Pons (tissue), 1 donor: ENCODE measurements around the gene SFTPD.
"Not testable (repeated sequence)": the region's sequence is repeated elsewhere in the genome, so short reads cannot be mapped to it uniquely, and the experiment has no call there.

Source experiments
- DNase-seq: peaks from one replicate; pipeline ENCODE4 v3.0.0-alpha.2; 2016; ENCODE audit warnings: low spot score

The SFTPD gene

DNA sequence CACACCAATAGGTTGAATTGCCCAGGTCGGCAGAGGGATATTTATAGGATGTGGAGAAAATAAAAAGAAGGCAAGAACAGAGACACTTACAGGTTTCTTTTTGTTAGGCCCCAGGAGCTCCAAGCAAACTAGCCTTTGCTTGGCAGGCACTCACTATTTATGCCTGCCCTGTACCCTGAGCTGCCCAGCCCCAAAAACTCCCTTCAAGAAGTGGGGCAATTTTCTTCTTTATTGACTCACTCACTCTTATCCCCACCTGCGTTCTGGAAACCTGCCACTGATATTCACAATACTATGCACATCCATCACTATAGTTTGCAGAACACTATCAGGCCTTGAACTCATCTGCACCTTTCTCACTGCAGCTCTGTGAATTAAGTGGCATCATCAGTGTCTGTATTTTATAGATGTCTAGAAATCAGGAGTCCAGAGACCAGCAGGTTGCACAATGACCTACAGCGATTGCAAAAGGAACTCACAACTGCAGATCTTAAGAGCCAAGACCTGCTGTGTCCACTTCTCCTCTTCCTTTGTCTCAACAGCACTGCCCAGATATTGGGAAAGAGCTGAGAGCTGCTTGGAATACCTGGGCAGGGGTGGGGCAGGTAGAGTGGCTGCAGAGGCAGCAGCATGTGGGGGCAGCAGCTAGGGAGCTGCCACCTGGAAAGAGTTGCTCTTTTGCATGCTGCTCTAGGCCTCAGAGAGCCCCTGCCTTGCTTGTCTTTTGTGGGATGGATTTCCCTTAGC is at the start of gene SFTPD:
Gene SFTPD, minus strand, starts transcription at position 130 of the 747 bp plus-strand sequence. CDS start 2,446 bp downstream, outside the sequence.
- no peak for DNase-seq

DNA sequence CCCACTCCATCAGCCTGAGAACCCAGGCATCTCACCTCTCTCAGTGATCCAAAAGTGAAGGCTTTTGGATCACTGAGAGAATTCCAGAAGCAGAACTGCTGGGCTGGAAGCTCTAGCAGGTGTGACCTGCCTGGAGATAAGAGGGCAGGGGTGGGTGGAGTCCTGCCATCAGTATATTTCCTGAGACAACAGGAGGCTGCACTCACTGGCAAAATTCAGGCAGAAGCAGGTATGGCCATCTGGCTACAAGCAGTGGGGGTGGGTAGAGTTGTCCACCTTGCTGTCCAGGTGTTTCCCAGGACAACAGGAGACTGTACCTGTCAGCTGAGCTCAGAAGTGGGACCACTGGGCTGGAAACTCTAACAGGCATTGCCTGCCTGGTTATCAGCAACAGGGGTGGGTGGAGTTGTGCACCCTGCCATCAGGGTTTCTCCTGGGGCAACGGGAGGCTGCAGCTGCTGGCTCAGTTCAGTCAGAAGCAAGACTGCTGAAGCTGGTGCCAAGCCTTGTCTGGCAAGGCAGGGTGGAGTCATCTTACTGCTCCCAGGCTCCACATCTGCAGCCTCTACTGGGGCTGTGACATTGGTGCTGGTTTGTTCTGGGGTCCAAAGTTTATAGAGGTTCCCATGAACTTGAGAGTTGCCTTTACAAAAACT is 47.2 kb upstream of the SFTPD start:
- DNase-seq, result no peak

DNA sequence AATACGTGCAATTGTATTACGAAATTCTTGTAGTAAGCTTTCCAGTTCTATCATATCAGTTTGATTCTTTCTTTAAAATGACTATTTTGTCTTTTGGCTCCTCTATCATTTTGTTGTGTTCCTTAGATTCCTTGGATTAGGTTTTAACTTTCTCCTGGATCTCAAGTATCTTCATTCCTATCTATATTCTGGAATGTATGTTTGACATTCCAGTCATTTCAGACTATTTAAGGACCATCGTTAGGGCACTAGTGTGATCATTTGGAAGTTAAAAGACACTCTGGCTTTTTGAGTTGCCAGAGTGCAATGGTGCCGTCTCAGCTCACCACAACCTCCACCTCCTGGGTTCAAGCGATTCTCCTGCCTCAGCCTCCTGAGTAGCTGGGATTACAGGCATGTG is 45.7 kb upstream of the SFTPD start:
- no peak for DNase-seq

DNA sequence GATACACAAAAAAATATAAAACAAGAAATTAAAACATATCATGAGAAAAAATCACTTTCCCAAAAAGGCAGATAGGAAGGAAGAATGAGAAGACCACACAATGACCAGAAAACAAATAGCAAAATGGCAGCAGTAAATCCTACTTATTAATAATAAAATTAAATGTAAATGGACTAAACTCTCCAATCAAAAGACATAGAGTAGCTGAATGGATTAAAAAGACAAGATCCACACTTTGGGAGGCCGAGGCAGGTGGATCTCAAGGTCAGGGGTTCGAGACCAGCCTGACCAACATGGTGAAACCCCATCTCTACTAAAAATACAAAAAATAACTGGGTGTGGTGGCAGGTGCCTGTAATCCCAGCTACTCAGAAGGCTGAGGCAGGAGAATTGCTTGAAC is 39.3 kb upstream of the SFTPD start:
- not testable (repeated sequence) for DNase-seq

DNA sequence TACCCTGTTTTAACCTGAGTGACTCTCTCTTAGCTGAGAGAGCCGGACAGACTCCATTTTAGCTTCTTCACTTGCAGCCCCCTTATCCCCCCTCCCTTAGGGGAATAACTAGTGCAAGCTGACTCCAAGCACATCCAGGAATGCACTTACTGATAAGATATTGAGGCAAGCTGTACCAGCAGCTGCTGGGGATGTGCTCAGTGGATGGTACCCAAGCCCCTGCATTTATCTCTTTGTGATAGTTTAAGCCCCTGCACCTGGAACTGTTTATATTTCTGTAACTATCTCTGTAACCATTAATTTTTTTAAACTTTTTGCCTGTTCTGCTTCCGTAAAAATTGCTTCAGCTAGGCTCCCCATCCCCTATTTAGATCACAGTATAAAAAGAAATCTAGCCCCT is 37.8 kb upstream of the SFTPD start:
- DNase-seq, result not testable (repeated sequence)

DNA sequence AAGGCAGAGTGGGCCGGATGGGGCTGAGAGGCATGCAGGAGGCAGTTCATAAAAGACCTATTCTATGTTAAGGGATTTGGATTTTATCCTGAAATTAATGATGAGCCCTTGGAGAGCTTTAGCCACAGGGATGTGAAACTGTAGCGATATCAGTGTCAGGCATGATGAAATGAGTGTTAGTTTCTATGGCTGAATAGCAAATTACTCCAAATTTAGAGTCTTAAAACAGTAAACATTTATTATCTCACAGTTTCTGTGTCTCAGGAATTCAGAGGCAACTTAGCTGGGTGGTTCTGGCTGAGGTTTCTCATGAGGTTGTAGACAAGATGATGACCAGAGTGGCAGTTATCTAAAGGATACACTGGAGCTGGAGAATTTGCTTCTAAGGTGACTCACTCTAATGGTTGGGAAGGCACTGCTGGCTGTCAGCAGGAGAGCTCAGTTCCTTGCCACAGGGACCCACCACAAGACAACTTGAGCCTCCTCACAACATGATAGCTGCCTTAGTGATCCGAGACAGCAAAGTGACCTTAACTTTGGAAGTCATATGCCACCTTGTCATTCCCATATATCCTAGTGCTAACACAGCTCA is 36.7 kb upstream of the SFTPD start:
- no peak for DNase-seq

DNA sequence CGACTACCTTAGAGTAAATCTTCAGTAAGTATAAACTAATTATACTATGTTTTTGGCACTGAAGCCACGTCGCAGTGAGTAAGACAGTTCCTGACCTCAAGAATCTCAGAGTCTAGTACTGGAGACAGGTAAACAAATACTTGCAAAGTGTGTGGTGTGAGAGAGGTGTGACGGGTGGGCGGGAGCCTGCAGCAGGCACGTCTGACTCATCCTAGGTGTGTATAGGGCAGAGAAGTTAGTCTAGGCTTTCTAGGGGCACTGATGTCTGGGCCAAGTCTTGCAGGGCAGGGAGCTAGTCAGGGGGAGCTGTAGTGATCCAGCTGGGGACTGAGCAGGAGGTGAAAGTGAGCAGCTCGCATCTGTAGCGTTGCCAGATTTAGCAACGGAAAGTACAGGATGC is 35.9 kb upstream of the SFTPD start:
- no peak for DNase-seq

DNA sequence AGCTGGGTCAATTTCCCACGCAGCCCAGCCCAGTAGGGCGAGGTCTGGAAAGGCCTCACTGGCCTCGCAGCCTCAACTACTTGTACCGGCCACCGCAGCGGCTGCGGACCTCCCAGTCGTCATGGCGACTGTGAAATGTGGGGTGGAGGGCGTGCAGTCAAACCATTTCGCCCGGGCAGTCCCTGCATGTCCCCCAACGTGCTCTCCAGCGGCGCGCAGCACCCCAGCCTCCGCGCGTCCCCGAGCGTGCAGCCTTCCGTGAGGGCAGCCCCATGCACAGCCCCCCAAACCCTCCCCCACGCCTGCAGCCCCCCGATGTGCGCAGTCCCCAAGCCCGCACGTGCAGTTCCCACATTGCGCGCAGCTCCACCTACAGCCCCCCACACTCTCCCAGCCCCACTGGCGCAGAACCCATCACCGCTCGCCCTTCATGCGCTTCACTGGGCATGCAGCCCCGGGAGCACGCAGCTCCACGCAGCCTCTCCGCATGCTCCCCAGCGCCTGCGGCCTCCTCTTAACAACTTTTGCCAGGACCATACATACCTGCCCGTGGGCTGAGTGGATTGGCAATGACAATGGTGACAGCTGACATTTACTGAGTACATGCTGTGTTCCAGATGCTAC is 34.5 kb upstream of the SFTPD start:
- no peak for DNase-seq

DNA sequence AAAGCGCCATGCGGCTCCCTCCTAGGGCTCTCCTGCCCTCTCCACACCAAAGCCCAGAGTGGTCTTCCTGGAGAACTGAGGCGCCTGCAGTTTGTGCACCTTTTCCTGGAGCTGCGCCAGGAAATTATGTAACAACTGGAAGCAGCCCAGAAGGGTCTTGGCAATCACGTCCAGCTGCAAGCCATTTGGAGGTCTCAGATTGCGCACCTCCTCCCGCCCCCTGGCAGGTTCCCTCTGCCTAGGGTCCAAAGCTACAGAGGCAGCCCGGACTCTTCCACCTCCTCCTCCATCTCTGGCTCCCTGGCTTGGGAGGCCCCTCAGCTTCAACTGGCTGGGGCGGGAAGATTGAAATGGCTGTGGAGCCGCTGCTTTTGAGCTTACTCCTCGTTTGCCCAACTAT is 34.0 kb upstream of the SFTPD start:
- no peak for DNase-seq

DNA sequence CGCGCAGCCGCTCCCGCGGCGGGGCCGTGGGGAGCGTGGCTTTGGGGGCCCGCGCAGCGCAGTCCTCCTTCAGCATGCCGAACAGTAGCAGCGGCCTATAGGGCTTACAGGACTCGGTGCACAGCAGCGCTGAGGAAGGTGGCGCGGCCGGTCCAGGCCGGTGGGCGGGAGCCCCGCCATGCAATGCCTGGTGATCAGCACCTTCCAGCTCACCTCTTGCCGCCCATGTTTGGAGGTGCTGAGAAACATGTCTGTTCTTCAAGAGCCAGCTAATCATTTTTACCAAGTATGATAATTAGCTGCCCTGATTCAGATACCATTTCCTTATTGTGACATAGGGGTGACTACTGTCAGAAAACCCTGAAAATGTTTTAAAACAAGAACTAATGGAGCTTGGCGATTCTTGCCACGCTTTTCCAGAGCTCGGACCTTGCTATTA is 33.5 kb upstream of the SFTPD start:
- DNase-seq, result no peak

DNA sequence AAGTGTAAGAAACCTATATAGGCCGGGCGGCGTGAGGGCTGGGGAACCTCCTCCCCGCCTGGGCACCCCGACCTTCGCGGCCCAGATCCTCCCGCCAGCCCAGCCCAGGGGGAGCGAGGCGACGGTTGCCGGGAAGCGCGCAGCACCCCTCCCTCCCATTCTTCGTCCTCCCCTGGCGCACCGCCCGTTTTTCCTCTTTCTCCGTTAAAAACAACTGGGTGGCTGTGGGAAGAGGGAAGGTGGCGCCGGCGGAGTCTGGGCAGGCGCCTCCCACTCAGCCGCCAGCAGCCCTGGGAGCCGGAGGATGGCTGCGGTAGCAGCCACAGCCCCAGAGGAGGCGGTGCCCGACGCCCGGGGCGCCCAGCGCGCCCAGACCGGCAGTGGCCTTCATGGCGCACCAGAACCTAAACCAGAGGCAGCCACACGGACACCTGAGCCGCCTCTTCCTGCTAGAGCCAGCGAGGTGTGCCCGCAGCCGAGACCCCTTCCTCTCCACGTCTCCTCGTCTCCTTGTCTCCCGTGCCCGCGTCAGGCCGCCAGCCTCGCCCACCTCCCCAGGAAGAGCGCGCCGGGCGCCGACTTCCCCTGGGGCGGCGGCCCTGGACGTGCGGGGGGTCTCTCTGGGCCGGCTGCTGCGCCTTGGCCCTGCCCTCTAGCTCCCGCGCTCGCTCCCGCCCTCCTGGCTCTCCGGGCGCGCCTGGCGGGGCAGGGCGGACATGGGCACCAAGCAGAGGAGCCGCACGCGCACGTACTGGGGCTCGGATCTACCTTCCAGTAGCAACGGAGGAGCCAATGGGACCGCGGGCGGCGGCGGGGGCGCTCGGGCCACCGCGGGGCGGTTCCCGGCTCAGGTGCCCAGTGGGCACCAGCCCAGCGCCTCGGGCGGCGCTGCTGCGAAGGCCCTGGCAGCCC is 32.8 kb upstream of the SFTPD start:
- DNase-seq, result peak; percentile 11

DNA sequence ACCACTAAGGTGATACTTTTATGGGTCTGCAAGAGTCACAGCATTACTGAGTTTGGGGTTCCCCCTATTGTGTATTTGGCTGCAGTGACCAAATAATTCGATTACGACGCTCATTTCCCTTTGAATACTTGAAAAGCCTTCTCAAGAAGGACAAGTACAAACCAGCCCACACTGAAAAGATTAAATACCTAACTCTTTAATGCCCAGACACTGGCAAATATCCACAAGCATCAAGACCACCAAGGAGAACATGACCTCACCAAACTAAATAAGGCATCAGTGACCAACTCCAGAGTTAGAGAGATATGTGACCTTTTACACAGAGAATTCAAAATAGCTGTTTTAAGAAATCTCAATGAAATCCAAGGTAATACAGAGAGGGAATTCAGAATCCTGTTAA is 31.8 kb upstream of the SFTPD start:
- DNase-seq, result no peak

DNA sequence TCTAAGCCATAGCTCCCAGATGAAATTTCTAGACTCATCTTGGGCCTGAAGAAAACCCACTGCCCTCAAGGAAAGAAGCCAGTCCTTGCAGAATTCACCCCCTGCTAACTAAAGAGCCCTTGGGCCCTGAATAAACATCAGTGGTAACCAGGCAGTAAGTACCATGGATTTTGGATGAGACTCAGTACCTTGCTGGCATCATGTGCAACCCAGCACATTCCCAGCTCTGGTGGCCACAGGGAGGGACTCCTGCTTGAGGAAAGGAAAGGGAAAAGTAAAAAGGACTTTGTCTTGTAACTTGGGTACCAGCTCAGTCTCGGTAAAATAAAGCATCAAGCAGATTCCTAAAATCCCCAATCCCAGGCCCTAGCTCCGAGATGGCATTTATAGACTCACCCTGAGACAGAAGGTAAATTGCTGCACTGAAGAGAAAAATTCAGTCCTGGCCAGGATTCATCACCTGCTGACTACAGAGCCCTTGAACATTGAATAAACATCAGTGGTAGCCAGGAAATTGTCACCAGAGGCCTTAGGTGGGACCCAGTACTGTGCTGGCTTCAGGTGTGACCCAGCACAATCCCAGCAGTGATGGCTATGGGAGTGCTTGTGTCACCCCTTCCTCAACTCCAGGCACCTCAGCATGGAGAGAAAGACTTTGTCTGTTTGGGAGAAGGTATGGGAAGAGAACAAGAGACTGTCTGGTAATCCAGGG is 31.2 kb upstream of the SFTPD start:
- no peak for DNase-seq

DNA sequence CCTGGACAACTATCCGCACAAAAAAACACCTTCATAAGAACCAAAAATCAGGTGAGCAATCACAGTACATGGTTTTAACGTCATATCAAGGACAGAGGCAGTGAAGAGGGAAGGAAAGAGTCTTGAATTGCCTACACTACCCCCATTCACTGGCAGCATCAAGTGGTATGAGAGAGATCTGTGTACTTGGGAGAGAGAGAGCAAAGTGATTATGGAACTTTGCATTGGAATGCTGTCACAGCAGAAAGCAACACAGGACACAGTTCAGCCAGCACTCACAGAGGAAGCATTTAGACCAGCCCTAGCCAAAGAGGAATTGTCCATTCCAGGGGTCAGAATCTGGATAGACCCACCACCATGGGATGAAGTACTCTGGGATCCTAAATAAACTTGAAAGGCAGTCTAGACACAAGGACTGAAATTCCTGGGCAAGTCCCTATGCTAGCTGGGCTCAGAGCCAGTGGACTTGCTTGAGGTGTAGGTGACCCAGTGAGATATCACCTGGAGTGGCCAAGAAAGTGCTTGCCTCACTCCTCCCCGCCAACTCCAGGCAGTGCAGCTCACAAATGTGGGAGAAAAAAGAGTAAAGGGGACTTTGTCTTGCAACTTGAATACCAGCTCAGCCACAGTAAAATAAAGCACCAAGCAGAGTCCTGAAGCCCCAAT is 30.5 kb upstream of the SFTPD start:
- DNase-seq, result no peak

DNA sequence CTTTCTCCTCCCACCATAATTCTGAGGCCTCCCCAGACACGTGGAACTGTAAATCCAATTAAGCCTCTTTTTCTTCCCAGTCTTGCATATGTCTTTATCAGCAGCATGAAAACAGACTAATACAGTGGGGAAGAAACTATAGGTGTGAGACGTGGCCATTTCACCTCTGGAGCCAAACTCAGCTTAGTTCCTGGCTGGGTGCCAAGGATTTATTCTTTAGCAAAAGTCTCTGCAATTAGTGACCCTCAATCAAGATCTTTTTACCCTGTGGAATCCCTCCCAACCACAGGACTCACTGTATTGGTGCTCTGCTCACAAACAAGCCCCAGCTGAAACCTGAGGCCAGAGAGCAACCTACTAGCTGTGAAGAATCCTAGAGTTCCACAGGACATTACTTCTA is 28.1 kb upstream of the SFTPD start:
- no peak for DNase-seq

DNA sequence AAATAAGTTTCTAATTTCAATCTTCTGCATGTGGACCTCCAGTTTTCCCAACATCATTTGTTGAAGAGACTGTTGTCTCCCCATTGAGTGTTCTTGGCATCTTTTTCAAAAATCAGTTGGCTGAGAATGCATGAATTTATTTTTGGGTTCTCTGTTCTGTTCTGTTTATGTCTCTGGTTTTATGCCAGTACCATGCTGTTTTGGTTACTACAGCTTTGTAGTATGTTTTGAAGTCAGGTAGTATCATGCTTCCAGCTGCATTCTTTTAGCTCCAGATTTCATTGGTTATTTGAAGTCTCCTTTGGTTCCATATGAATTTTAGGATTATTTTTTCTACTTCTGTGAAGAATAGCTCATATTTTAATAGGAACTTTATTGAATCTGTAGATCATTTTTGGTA is 21.2 kb upstream of the SFTPD start:
- DNase-seq, result no peak

DNA sequence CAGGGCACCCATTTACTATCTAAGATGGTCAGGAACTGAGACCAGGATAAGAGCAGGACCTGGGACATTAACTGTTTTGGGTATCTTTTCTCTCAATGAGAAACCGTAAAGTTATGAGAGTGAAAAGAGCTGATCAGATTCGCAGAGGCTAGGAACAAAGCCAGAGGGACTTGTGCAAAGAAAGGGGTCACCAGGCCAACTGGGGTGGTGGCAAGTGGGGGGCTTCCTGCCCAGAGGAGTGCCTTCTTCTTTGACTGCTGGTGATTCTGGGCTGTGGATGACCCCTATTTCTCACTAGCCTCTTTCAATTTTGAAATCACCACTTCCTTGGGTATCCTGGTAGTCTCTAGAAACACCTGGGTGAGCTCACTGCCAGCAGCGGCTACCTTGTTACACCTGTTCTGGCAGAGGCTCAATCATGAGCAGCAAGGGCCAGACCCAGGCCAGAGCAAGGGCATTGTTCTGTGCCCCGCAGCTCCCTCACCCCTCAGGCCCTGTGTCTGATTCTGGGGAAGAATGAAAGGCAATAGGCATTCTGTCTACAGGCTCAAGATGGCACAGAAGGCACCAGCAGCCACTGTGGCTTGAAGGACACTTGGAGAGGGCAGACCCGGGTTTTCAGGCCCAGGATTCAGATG is 999 bp downstream of the SFTPD start:
- no peak for DNase-seq

DNA sequence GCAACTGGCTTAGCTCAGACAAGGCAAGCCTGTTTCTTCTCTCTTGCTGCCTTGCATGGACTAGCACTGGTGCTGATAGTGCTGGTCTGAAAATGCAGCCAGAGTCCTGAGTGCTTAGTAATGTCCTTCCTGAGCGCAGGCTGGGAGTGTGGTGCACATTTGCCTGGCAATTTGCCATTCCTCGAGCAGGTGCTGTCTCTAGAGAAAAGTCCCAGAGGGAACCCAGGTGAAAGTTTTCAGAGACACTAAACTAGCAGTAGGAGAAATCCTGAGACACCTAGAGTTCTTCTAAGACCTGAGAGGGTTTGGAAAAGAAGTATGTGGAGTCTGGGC is 1.9 kb downstream of the SFTPD start:
- DNase-seq, result no peak

DNA sequence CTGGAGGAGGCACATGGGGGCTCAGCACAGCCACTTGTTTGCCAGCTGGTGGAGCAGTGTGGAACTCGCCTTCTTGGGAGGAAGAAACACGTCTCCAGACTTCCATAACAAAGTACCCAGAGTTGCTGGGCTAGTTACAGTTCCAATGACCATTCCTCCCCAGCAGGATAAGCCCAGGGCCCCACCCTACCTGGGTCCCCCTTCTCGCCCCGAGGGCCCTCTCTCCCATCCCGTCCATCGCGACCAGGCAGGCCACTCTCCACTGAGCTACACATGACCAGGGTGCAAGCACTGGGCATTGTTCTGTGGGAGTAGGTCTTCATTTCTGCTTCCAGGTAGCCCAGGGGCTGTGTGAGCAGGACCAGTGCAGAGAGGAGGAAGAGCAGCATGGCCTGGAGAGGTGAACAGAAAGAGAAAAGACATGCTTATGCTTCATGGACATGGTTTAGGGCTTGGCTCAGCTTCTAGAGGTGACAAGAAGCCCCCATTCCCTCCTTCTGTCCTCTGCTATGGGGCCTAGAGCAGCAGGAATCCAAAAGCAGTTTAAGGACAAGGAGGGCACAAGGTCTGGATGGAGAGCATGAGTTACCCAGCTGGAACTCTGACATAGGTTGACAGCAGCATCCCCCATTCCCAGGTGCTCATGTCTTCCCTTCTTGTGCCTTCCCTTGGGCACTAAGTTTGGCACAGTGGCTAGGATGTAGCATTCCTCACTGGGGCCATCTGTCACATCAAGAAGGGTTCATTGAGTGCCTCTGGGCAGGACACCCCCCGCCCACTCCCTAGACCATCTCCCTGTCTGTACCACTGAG is 2.4 kb downstream of the SFTPD start:
- DNase-seq, result no peak
